Lung (tissue), 12 donors: ENCODE measurements around the gene TSPAN5. TPM values are rescaled to one million over a fixed set of nuclear protein-coding genes. Genes with fewer than 3 reads are reported as not detected.
A peak's percentile ranks its signal among the peaks of the same experiment; 100 is the strongest.

Experiments
- ATAC-seq: fragments of 200-7000 bp; cut with Tn5 transposase; one replicate; pipeline ENCODE4 v1.9.1; 2020; ENCODE audit warnings: moderate number of reproducible peaks; ENCODE audit not compliant: insufficient read depth, low FRiP score
- DNase-seq, 3 donors: peaks; one replicate each; pipeline ENCODE4 v3.0.0-alpha.2; 2013 to 2017
- H3K27ac ChIP-seq, 2 donors: one replicate each; pipeline ENCODE4 v1.5.1; 2013; ENCODE audit warnings: mild to moderate bottlenecking in 2 of 2, moderate library complexity in 2 of 2, control low read depth in 1 of 2, inconsistent platforms in 1 of 2, low read depth in 1 of 2, low read length in 1 of 2
- H3K27me3 ChIP-seq, 3 donors: one replicate each; pipeline ENCODE4 v1.5.1; 2013; ENCODE audit warnings: low read length in 2 of 3; ENCODE audit not compliant: control insufficient read depth in 3 of 3, insufficient read depth in 3 of 3
- H3K36me3 ChIP-seq, 4 donors: one replicate each; pipeline ENCODE4 v1.5.1; 2013; ENCODE audit warnings: low read length in 4 of 4, mild to moderate bottlenecking in 1 of 4, moderate library complexity in 1 of 4; ENCODE audit not compliant: control insufficient read depth in 4 of 4, insufficient read depth in 4 of 4
- H3K4me1 ChIP-seq, 5 donors: one replicate each; pipeline ENCODE4 v1.5.1; 2013; ENCODE audit warnings: low read length in 5 of 5, mild to moderate bottlenecking in 2 of 5, moderate library complexity in 1 of 5; ENCODE audit not compliant: control insufficient read depth in 5 of 5, insufficient read depth in 5 of 5
- H3K4me3 ChIP-seq: one replicate; pipeline ENCODE4 v1.5.1; 2013; ENCODE audit warnings: mild to moderate bottlenecking, control low read depth, moderate library complexity
- H3K9ac ChIP-seq, 2 donors: one replicate each; pipeline ENCODE4 v1.5.1; 2013; ENCODE audit warnings: low read length in 2 of 2, control low read depth in 1 of 2; ENCODE audit not compliant: insufficient read depth in 1 of 2
- H3K9me3 ChIP-seq, 4 donors: one replicate each; pipeline ENCODE4 v1.5.1; 2013; ENCODE audit warnings: low read length in 3 of 4, mild to moderate bottlenecking in 1 of 4, moderate library complexity in 1 of 4; ENCODE audit not compliant: control insufficient read depth in 4 of 4, insufficient read depth in 3 of 4
- CTCF ChIP-seq: IDR thresholded peaks from 2 replicates; pipeline ENCODE4 v1.5.1; 2012; ENCODE audit warnings: mild to moderate bottlenecking; ENCODE audit errors: control extremely low read depth, extremely low read depth
- WGBS, 2 donors: extraction: QIAGEN DNeasy Blood & Tissue Kit; methylation state at CpG; one replicate each; pipeline ENCODE4 v1.1.7; 2013; 5-methylcytosine and 5-hydroxymethylcytosine counted together
- polyA plus RNA-seq, 2 donors: library from polyadenylated mRNA; stranded (reverse); fragments of 200-250 nt; gene quantifications; one replicate each; pipeline ENCODE4 v1.2.1, GENCODE V29; 2013
- total RNA-seq, 2 donors: library from RNA; depleted of rRNA in 1 of 2; stranded (reverse); fragments of >200 nt in 1 of 2; gene quantifications; one replicate each; pipeline ENCODE4 v1.2.1, GENCODE V29; 2014 to 2021
- donor health status: control.
- donor health status: control.
- donor health status: Bipolar disorder and iron deficiency.
- donor health status: healthy.
- donor health status: DM: yes; HTN: yes; CAD: no.

Gene TSPAN5
- total and polyA plus RNA-seq, 4 donors: 1.8 to 24.5 (median 6.3) TPM

GRCh38 chr4:98448908-98449307 lies 209.5 kb downstream of the TSPAN5 start:
- Histone ChIP-seq H3K4me1 (peaks cover 0 to 3% (median 0%) of the 10 kb centered on the region in 5 donors), H3K27me3 (no peaks in the 10 kb centered on the region)
- no peak for ATAC-seq

GRCh38 chr4:98447648-98448047 lies 210.8 kb downstream of the TSPAN5 start:
- Histone ChIP-seq H3K9me3 (peaks cover 0 to 3% (median 1%) of the 10 kb centered on the region in 4 donors), H3K27me3 (no peaks in the 10 kb centered on the region), H3K4me3 (no peak overlapping the region), H3K27ac (no peak overlapping the region), H3K9ac (no peak overlapping the region), H3K36me3 (peaks cover 0 to 6% (median 5%) of the 10 kb centered on the region in 4 donors), H3K4me1 (peaks cover 0 to 3% (median 0%) of the 10 kb centered on the region in 5 donors)
- no peak for TF ChIP-seq CTCF
- WGBS, 2 donors: 71 to 88% methylated on average over 5 of the region's 5 CpGs
- DNase-seq (no peak), ATAC-seq (no peak)

More at GRCh38 chr4:98448908-98449307, 209.5 kb downstream of the TSPAN5 start:
- Histone ChIP-seq H3K27ac (no peak overlapping the region), H3K36me3 (peaks cover 0 to 1% (median 0%) of the 10 kb centered on the region in 4 donors), H3K9ac (no peak overlapping the region), H3K4me3 (no peak overlapping the region), H3K9me3 (peaks cover 0 to 5% (median 1%) of the 10 kb centered on the region in 4 donors)
- DNase-seq: peak; percentile 12 to 25 (median 17)
- no peak for TF ChIP-seq CTCF

GRCh38 chr4:98446499-98447375 lies 211.7 kb downstream of the TSPAN5 start:
- Histone ChIP-seq H3K4me1 (peaks cover 0 to 3% (median 0%) of the 10 kb centered on the region in 5 donors), H3K9me3 (no peaks in the 10 kb centered on the region), H3K27me3 (no peaks in the 10 kb centered on the region), H3K36me3 (peaks cover 0 to 12% (median 10%) of the 10 kb centered on the region in 4 donors), H3K9ac (no peak overlapping the region), H3K4me3 (no peak overlapping the region), H3K27ac (no peak overlapping the region)
- TF ChIP-seq CTCF: no peak
- no peak for DNase-seq
- peak; percentile 39 for ATAC-seq
- 26 to 62% methylated on average over 10 of the region's 10 CpGs for WGBS, 2 donors
